ENCODE measurements around the gene OR6K3. TPM values are rescaled to one million over a fixed set of nuclear protein-coding genes. Genes with fewer than 3 reads are reported as not detected.
"Not testable (repeated sequence)": the region's sequence is repeated elsewhere in the genome, so short reads cannot be mapped to it uniquely, and the experiment has no call there.

OR6K3 gene
- polyA plus RNA-seq, 1 donor, result not detected

DNA sequence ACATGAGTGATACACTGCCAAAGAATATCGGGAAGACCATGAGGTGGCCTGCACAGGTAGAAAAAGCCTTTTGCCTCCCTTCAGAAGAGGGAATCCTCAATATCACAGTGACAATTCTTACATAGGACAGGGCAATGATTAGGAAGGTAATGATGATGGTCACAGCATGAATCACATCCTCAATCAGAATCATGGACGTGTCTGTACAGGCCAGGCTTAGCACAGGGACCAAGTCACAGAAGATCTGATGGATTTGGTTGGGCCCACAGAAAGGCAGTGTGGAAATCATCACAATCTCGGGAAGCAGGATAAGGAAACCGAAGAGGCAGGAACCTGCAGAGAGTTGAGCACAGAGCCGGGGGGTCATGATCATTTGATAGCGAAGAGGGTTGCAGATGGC lies 3.2 kb downstream of the OR6K3 start:
- Histone ChIP-seq H3K4me3 (ENCODE audit: low read length) (no peak overlapping the region), H3K27me3 (ENCODE audit: control insufficient read depth, insufficient read depth, low read length) (no peaks in the 10 kb centered on the region), H3K9me3 (ENCODE audit: control insufficient read depth, low read depth, low read length) (no peaks in the 10 kb centered on the region), H3K4me1 (ENCODE audit: control insufficient read depth, insufficient read depth, low read length) (no peaks in the 10 kb centered on the region), H3K27ac (ENCODE audit: low read length) (no peak overlapping the region), H3K36me3 (ENCODE audit: control insufficient read depth, insufficient read depth, low read length) (no peaks in the 10 kb centered on the region)
- WGBS (ENCODE audit: insufficient coverage, low lambda C conversion rate), result no CpG with 5 or more reads among the region's 6 CpGs
- no peak for DNase-seq

DNA sequence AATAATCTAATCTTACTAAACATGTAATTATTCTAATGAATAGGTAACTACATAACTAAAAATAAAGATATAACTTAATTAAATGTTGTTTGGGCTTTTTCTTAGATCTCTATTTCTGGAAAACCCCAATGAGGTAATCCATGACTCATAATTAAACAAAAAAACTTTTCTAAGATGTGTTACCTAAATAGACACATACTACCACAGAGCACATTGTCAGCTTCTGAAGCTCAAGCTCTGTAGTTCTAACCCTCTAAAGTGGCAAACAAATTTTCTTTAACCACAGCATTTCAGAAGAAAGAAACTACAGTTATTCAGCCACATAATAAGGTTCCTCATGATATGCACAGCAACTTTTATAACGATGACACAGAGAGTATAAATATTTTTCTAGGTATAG lies 4.2 kb downstream of the OR6K3 start:
- Histone ChIP-seq H3K9me3 (ENCODE audit: control insufficient read depth, low read depth, low read length) (no peaks in the 10 kb centered on the region), H3K27me3 (ENCODE audit: control insufficient read depth, insufficient read depth, low read length) (no peaks in the 10 kb centered on the region), H3K27ac (ENCODE audit: low read length) (no peak overlapping the region), H3K4me1 (ENCODE audit: control insufficient read depth, insufficient read depth, low read length) (no peaks in the 10 kb centered on the region), H3K4me3 (ENCODE audit: low read length) (no peak overlapping the region), H3K36me3 (ENCODE audit: control insufficient read depth, insufficient read depth, low read length) (no peaks in the 10 kb centered on the region)
- 80% methylated on average over 1 of the region's 1 CpG for WGBS (ENCODE audit: insufficient coverage, low lambda C conversion rate)
- no peak for DNase-seq

DNA sequence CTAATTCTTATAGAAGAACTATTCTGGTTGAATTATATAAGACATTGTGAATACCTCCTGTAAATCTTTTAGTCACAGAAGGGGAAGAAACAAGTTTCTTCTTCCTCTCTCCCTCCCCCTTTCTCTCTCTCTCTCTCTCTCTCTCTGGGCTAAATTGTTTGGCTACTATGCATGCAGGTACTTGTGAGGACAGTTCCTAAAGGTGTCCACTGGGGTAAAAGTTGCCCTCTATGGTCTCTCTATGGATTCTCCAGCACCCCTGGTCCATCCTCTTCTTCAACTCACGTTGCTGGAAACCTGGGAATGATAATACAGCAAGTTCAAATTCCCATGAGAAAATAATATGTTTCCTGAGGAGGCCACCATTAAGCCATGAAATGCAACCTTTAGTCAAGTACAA lies 5.8 kb downstream of the OR6K3 start:
- no peak for DNase-seq
- no peaks in the 10 kb centered on the region for H3K9me3 ChIP-seq (ENCODE audit: control insufficient read depth, low read depth, low read length)
- H3K36me3 ChIP-seq (ENCODE audit: control insufficient read depth, insufficient read depth, low read length), result no peaks in the 10 kb centered on the region
- no peaks in the 10 kb centered on the region for H3K27me3 ChIP-seq (ENCODE audit: control insufficient read depth, insufficient read depth, low read length)
- H3K4me1 ChIP-seq (ENCODE audit: control insufficient read depth, insufficient read depth, low read length), result no peaks in the 10 kb centered on the region
- H3K27ac ChIP-seq (ENCODE audit: low read length), result no peak overlapping the region
- no peak overlapping the region for H3K4me3 ChIP-seq (ENCODE audit: low read length)
- WGBS (ENCODE audit: insufficient coverage, low lambda C conversion rate), result no CpG with 5 or more reads among the region's 1 CpG

DNA sequence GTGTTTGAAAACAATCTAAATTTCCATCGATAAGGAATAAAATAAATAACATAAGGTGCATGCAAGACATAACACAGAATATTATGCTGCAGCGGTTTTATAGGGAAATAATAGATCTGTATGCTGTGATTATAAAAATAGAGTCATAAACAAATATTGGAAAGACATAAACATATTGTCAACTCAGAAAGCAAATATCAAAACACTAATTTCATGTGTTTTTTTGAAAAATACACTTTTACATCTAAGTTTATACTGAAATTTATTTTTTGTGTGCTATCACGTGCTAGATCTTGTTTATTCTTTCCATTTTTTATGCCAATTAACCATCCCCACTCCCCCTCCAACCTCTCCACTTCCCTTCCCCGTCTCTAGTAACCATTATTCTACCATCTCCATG lies 9.4 kb downstream of the OR6K3 start:
- WGBS (ENCODE audit: insufficient coverage, low lambda C conversion rate), result 74% methylated on average over 4 of the region's 4 CpGs
- no peak overlapping the region for H3K27ac ChIP-seq (ENCODE audit: low read length)
- no peaks in the 10 kb centered on the region for H3K9me3 ChIP-seq (ENCODE audit: control insufficient read depth, low read depth, low read length)
- no peaks in the 10 kb centered on the region for H3K27me3 ChIP-seq (ENCODE audit: control insufficient read depth, insufficient read depth, low read length)
- H3K4me1 ChIP-seq (ENCODE audit: control insufficient read depth, insufficient read depth, low read length), result no peaks in the 10 kb centered on the region
- H3K4me3 ChIP-seq (ENCODE audit: low read length), result no peak overlapping the region
- DNase-seq, result no peak
- H3K36me3 ChIP-seq (ENCODE audit: control insufficient read depth, insufficient read depth, low read length), result no peaks in the 10 kb centered on the region

DNA sequence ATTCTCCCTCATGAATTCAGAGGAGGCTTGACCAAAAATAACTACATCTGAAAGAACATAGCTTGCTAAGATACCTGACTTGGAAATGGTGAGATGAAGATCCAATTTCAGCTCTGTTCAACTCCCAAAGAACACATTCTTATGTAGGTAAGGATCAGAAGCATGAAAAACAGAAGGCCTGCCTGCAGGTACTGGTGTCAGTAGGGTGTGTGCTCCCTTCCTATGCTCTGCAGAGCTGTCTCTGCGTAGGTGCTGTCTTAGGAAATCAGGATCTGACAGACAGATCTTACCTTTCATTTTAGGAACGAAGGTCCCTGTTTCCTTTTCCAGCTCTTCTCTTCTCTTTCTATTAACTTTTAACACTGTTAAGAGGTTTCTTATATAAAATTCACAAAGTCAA lies 14.4 kb downstream of the OR6K3 start:
- H3K27me3 ChIP-seq (ENCODE audit: control insufficient read depth, insufficient read depth, low read length), result no peaks in the 10 kb centered on the region
- DNase-seq, result no peak
- H3K4me3 ChIP-seq (ENCODE audit: low read length), result no peak overlapping the region
- H3K4me1 ChIP-seq (ENCODE audit: control insufficient read depth, insufficient read depth, low read length), result no peaks in the 10 kb centered on the region
- no peak overlapping the region for H3K27ac ChIP-seq (ENCODE audit: low read length)
- H3K9me3 ChIP-seq (ENCODE audit: control insufficient read depth, low read depth, low read length), result no peaks in the 10 kb centered on the region
- 50% methylated on average over 2 of the region's 2 CpGs for WGBS (ENCODE audit: insufficient coverage, low lambda C conversion rate)
- no peaks in the 10 kb centered on the region for H3K36me3 ChIP-seq (ENCODE audit: control insufficient read depth, insufficient read depth, low read length)

DNA sequence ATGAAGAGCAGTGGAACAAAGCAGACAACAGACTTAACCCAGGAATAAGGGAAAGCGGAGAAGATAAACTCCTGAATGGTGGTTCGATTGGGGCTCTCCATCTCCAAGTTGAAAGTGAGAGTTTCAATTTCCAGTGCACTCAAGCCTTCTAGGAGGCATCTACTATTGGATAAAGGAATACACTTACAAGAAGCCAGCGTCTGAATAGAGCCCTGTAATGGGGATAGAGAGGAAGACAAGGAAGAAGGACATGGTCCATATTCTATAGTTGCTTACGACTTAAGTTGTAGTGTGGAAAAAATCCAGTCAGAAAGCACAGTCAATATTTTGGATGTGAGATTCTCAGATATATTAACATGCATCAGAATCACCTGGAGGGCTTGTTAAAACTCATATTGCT lies 20.0 kb downstream of the OR6K3 start, which contains the start of gene OR6K2:
TSS of gene OR6K2 (minus strand) at position 101 of the 400 bp plus-strand sequence. CDS start at position 101, 0 bp downstream.
- no peaks in the 10 kb centered on the region for H3K36me3 ChIP-seq (ENCODE audit: control insufficient read depth, insufficient read depth, low read length)
- H3K9me3 ChIP-seq (ENCODE audit: control insufficient read depth, low read depth, low read length), result no peaks in the 10 kb centered on the region
- DNase-seq, result no peak
- H3K27me3 ChIP-seq (ENCODE audit: control insufficient read depth, insufficient read depth, low read length), result no peaks in the 10 kb centered on the region
- no peak within 1 kb of the TSS for H3K4me3 ChIP-seq (ENCODE audit: low read length)
- no peaks in the 10 kb centered on the region for H3K4me1 ChIP-seq (ENCODE audit: control insufficient read depth, insufficient read depth, low read length)
- WGBS (ENCODE audit: insufficient coverage, low lambda C conversion rate), result no CpG with 5 or more reads among the region's 4 CpGs
- no peak within 1 kb of the TSS for H3K27ac ChIP-seq (ENCODE audit: low read length)

DNA sequence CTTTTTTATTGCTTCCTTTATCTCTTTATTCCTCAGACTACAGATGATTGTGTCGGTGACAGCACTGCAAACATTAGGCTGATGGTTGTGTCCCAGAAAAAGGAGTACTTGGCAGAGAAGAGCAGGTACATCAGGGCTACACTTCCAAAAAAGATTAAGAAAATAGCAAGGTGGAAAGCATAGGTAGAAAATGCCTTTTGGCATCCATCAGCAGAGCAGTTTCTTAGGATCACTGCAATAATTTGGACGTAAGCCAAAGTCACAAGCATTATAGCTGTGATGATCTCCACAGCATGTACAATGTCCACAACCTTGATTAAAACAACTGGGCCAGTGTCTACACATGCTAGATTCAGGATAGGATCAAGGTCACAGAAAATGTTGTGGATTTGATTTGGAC lies 25.9 kb downstream of the OR6K3 start:
- Histone ChIP-seq H3K27me3 (ENCODE audit: control insufficient read depth, insufficient read depth, low read length) (no peaks in the 10 kb centered on the region), H3K9me3 (ENCODE audit: control insufficient read depth, low read depth, low read length) (no peaks in the 10 kb centered on the region), H3K4me1 (ENCODE audit: control insufficient read depth, insufficient read depth, low read length) (no peaks in the 10 kb centered on the region), H3K27ac (ENCODE audit: low read length) (no peak overlapping the region), H3K36me3 (ENCODE audit: control insufficient read depth, insufficient read depth, low read length) (no peaks in the 10 kb centered on the region), H3K4me3 (ENCODE audit: low read length) (no peak overlapping the region)
- no CpG with 5 or more reads among the region's 2 CpGs for WGBS (ENCODE audit: insufficient coverage, low lambda C conversion rate)
- no peak for DNase-seq

DNA sequence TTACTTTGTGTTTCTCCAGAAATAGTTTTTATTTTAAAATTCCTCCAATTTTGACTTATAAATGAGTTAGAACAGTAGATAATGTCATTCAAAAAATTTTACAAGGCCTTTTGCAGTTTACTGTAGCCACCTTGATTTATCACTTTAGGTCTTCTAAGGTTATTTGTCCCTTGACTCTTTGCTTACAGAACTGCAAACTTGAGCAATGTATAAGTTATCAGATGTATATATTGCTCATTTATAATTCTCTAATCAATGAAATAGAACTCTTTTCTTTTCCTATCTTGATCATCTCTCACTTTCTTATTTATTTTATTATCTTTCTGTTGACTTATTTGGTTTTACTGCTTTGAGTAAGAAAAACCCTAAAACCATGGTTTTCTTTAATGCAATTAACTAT lies 28.2 kb downstream of the OR6K3 start:
- DNase-seq, result no peak
- Histone ChIP-seq H3K27me3 (ENCODE audit: control insufficient read depth, insufficient read depth, low read length) (no peaks in the 10 kb centered on the region), H3K36me3 (ENCODE audit: control insufficient read depth, insufficient read depth, low read length) (no peaks in the 10 kb centered on the region), H3K4me1 (ENCODE audit: control insufficient read depth, insufficient read depth, low read length) (no peaks in the 10 kb centered on the region), H3K9me3 (ENCODE audit: control insufficient read depth, low read depth, low read length) (no peaks in the 10 kb centered on the region), H3K4me3 (ENCODE audit: low read length) (no peak overlapping the region), H3K27ac (ENCODE audit: low read length) (no peak overlapping the region)

DNA sequence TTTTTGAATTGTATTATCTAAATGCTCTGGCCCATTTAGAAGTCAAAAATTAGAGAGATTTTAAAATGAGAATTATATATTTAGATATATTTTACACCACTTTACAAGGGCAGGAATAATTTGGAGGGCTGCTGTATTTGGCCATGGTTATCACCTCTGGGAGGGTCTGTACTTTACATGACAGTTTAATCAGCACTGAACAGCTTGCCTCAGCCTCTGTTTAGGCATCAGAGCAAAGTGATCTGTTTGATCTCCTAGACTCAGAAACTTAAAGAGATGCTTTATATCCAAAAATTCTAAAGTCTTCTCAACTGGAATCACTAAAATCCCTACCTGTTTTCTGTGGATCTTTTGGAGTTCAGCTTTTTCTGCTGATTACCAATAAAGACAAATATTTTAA lies 28.6 kb downstream of the OR6K3 start:
- Histone ChIP-seq H3K27me3 (ENCODE audit: control insufficient read depth, insufficient read depth, low read length) (no peaks in the 10 kb centered on the region), H3K36me3 (ENCODE audit: control insufficient read depth, insufficient read depth, low read length) (no peaks in the 10 kb centered on the region), H3K4me1 (ENCODE audit: control insufficient read depth, insufficient read depth, low read length) (no peaks in the 10 kb centered on the region), H3K27ac (ENCODE audit: low read length) (no peak overlapping the region), H3K4me3 (ENCODE audit: low read length) (no peak overlapping the region), H3K9me3 (ENCODE audit: control insufficient read depth, low read depth, low read length) (no peaks in the 10 kb centered on the region)
- DNase-seq, result no peak

DNA sequence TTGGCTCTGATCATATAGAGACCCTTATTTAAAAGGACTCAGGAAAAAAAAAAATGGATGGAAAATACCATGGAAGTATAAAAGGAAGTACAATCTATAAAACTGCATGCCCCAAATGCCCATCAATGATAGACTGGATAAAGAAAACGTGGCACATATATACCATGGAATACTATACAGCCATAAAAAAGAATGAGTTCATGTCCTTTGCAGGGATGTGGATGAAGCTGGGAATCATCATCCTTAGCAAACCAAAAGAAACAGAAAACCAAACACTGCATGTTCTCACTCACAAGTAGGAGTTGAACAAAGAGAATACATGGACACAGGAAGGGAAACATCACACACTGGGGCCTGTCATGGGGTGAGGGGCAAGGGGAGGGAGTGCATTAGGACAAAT lies 29.4 kb downstream of the OR6K3 start:
- H3K9me3 ChIP-seq (ENCODE audit: control insufficient read depth, low read depth, low read length); H3K36me3 ChIP-seq (ENCODE audit: control insufficient read depth, insufficient read depth, low read length); H3K27me3 ChIP-seq (ENCODE audit: control insufficient read depth, insufficient read depth, low read length); H3K27ac ChIP-seq (ENCODE audit: low read length); DNase-seq; H3K4me3 ChIP-seq (ENCODE audit: low read length); H3K4me1 ChIP-seq (ENCODE audit: control insufficient read depth, insufficient read depth, low read length): not testable (repeated sequence)
- WGBS (ENCODE audit: insufficient coverage, low lambda C conversion rate), result 43% methylated on average over 1 of the region's 1 CpG

DNA sequence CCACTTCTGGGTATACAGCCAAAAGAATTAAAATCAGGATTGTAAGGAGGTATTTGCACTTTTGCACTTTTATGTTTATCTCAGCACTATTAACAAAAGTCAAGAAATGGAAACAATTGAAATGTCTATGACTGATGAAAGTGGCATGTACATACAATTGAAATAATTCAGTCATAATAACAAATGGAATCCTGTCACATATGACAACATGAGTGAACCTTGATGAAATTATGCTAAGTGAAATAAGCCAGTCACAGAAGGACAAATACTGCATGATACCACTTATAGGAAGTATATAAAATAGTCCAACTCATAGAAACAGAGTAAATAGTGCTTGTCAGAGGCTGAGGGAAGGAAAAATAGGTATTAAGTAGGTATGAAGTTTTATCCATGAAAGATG lies 30.6 kb downstream of the OR6K3 start:
- no peaks in the 10 kb centered on the region for H3K36me3 ChIP-seq (ENCODE audit: control insufficient read depth, insufficient read depth, low read length)
- H3K27me3 ChIP-seq (ENCODE audit: control insufficient read depth, insufficient read depth, low read length), result no peaks in the 10 kb centered on the region
- H3K4me1 ChIP-seq (ENCODE audit: control insufficient read depth, insufficient read depth, low read length), result no peaks in the 10 kb centered on the region
- DNase-seq, result no peak
- no peaks in the 10 kb centered on the region for H3K9me3 ChIP-seq (ENCODE audit: control insufficient read depth, low read depth, low read length)
- no peak overlapping the region for H3K4me3 ChIP-seq (ENCODE audit: low read length)
- no peak overlapping the region for H3K27ac ChIP-seq (ENCODE audit: low read length)

Data from large intestine (tissue), 3 donors.